Smooth muscle cell (in vitro differentiated cells): Measurements from ENCODE around the gene HACE1. TPM values are rescaled to one million over a fixed set of nuclear protein-coding genes. Genes with fewer than 3 reads are reported as not detected.

Experiments
- DNase-seq: peaks from one replicate; lab custom pipeline; 2025; ENCODE audit not compliant: unreplicated experiment; lab: John Stamatoyannopoulos, UW
- H2AFZ ChIP-seq: fragments of 200-600 bp; sonication (generic); 2 replicates; pipeline ENCODE4 v1.6.0; 2016; ENCODE audit warnings: antibody characterized with exemption, low read depth, mild to moderate bottlenecking
- H3F3A ChIP-seq: fragments of 200-600 bp; sonication (generic); 2 replicates; pipeline ENCODE4 v1.6.0; 2017; ENCODE audit warnings: antibody characterized with exemption, low read depth
- H3K27ac ChIP-seq: fragments of 200-600 bp; sonication (generic); 2 replicates; pipeline ENCODE4 v1.5.1; 2016; ENCODE audit warnings: low read depth, mild to moderate bottlenecking
- H3K27me3 ChIP-seq: fragments of 200-600 bp; sonication (generic); 2 replicates; pipeline ENCODE4 v1.6.1; 2016; ENCODE audit warnings: low read depth, mild to moderate bottlenecking
- H3K36me3 ChIP-seq: fragments of 200-600 bp; sonication (generic); 2 replicates; pipeline ENCODE4 v1.5.1; 2016; ENCODE audit warnings: low read depth
- H3K4me1 ChIP-seq: fragments of 200-600 bp; sonication (generic); 2 replicates; pipeline ENCODE4 v1.5.1; 2016; ENCODE audit warnings: low read depth
- H3K4me2 ChIP-seq: fragments of 200-600 bp; sonication (generic); 2 replicates; pipeline ENCODE4 v1.6.0; 2016; ENCODE audit warnings: mild to moderate bottlenecking
- H3K4me3 ChIP-seq: fragments of 200-600 bp; sonication (generic); 2 replicates; pipeline ENCODE4 v1.5.1; 2016; ENCODE audit warnings: mild to moderate bottlenecking
- H3K79me2 ChIP-seq: fragments of 200-600 bp; sonication (generic); 2 replicates; pipeline ENCODE4 v1.6.0; 2016; ENCODE audit warnings: low read depth, mild to moderate bottlenecking
- H3K9ac ChIP-seq: fragments of 200-600 bp; sonication (generic); 2 replicates; pipeline ENCODE4 v1.6.0; 2016; ENCODE audit warnings: low read depth
- H3K9me3 ChIP-seq: fragments of 200-600 bp; sonication (generic); replicated peaks from 2 replicates; pipeline ENCODE4 v1.5.1; 2016; ENCODE audit warnings: low read depth
- H4K20me1 ChIP-seq: fragments of 200-600 bp; sonication (generic); 2 replicates; pipeline ENCODE4 v1.6.0; 2016; ENCODE audit warnings: low read depth
- CTCF ChIP-seq: fragments of 200-600 bp; sonication (generic); IDR thresholded peaks from 2 replicates; pipeline ENCODE4 v1.5.1; 2017; ENCODE audit warnings: borderline replicate concordance, mild to moderate bottlenecking, antibody characterized with exemption; ENCODE audit not compliant: insufficient read depth, poor library complexity, severe bottlenecking
- WGBS: methylation state at CpG from one replicate; pipeline ENCODE4 v1.1.7; 2016; ENCODE audit warnings: low lambda C conversion rate; 5-methylcytosine and 5-hydroxymethylcytosine counted together
- polyA plus RNA-seq: library from polyadenylated mRNA; unstranded; fragments of >200 nt; fragmentation: Nextera tagmentation; extraction: Ambion mirVana; gene quantifications from 2 replicates; pipeline ENCODE4 v1.2.1, GENCODE V29; 2016
- total RNA-seq: library from RNA; depleted of rRNA; stranded (reverse); fragments of >200 nt; gene quantifications from 2 replicates; pipeline ENCODE4 v1.2.3, GENCODE V29; 2014

Gene HACE1
- total and polyA plus RNA-seq, 2 experiments from 2014 or later = 7.1 to 21.7 TPM

GRCh38 chr6:104789770-104790190, 69.9 kb downstream of the HACE1 start:
- H3K79me2 ChIP-seq = no peaks in the 10 kb centered on the region
- no peaks in the 10 kb centered on the region for H3K36me3 ChIP-seq
- no peaks in the 10 kb centered on the region for H3K27me3 ChIP-seq
- H3K4me3 ChIP-seq = no peak overlapping the region
- H3K27ac ChIP-seq = peak overlapping the region; percentile 64
- peak overlapping the region; percentile 63 for H2AFZ ChIP-seq
- no peaks in the 10 kb centered on the region for H4K20me1 ChIP-seq
- no peak overlapping the region for H3K9ac ChIP-seq
- DNase-seq = no peak
- H3K4me2 ChIP-seq = peak overlapping the region; percentile 77
- peak; percentile 44 for TF ChIP-seq CTCF
- H3K9me3 ChIP-seq = no peaks in the 10 kb centered on the region
- H3K4me1 ChIP-seq = no peaks in the 10 kb centered on the region
- no peaks in the 10 kb centered on the region for H3F3A ChIP-seq
- WGBS = 31% methylated on average over 5 of the region's 5 CpGs

GRCh38 chr6:104788400-104788799, 71.3 kb downstream of the HACE1 start:
- Histone ChIP-seq H3K4me2 (no peak overlapping the region), H3K4me3 (no peak overlapping the region), H3K9me3 (no peaks in the 10 kb centered on the region), H2AFZ (no peak overlapping the region), H3K27ac (no peak overlapping the region), H3K9ac (no peak overlapping the region), H3K79me2 (no peaks in the 10 kb centered on the region), H3K27me3 (no peaks in the 10 kb centered on the region), H3K4me1 (no peaks in the 10 kb centered on the region), H3K36me3 (no peaks in the 10 kb centered on the region), H4K20me1 (no peaks in the 10 kb centered on the region), H3F3A (no peaks in the 10 kb centered on the region)
- 95% methylated on average over 2 of the region's 2 CpGs for WGBS
- no peak for DNase-seq
- no peak for TF ChIP-seq CTCF

GRCh38 chr6:104787305-104787704, 72.4 kb downstream of the HACE1 start:
- Histone ChIP-seq H3K9me3 (no peaks in the 10 kb centered on the region), H3K27me3 (no peaks in the 10 kb centered on the region), H3K4me3 (no peak overlapping the region), H3K4me1 (no peaks in the 10 kb centered on the region), H3K4me2 (no peak overlapping the region), H2AFZ (no peak overlapping the region), H3K79me2 (no peaks in the 10 kb centered on the region), H3K27ac (no peak overlapping the region), H3K36me3 (no peaks in the 10 kb centered on the region), H3F3A (no peaks in the 10 kb centered on the region), H3K9ac (no peak overlapping the region), H4K20me1 (no peaks in the 10 kb centered on the region)
- no peak for TF ChIP-seq CTCF
- no peak for DNase-seq
- 93% methylated on average over 2 of the region's 2 CpGs for WGBS

- H2AFZ ChIP-seq = no peak overlapping the region
- H3K27ac ChIP-seq = no peak overlapping the region
- TF ChIP-seq CTCF = no peak
- H3K36me3 ChIP-seq = no peaks in the 10 kb centered on the region
- H3K4me1 ChIP-seq = no peaks in the 10 kb centered on the region
- H3F3A ChIP-seq = no peaks in the 10 kb centered on the region
- H3K79me2 ChIP-seq = no peaks in the 10 kb centered on the region
- H4K20me1 ChIP-seq = no peaks in the 10 kb centered on the region
- no peak overlapping the region for H3K4me3 ChIP-seq
- H3K9ac ChIP-seq = no peak overlapping the region
- no peaks in the 10 kb centered on the region for H3K27me3 ChIP-seq
- no peak overlapping the region for H3K4me2 ChIP-seq
- H3K9me3 ChIP-seq = no peaks in the 10 kb centered on the region
- no peak for DNase-seq
- 28% methylated on average over 2 of the region's 2 CpGs for WGBS
These were observed 74.8 kb downstream of the HACE1 start for GRCh38 chr6:104784884-104785283.
